Liver (tissue), 9 donors: Measurements from ENCODE around the gene NTM. TPM values are rescaled to one million over a fixed set of nuclear protein-coding genes. Genes with fewer than 3 reads are reported as not detected.

Experiments used
- DNase-seq: peaks from one replicate; pipeline ENCODE4 v3.0.0-alpha.2; 2017; ENCODE audit warnings: low spot score
- H3K27ac ChIP-seq, 2 donors: one replicate each; pipeline ENCODE4 v1.7.0; 2013; ENCODE audit warnings: inconsistent platforms in 2 of 2, low read length in 2 of 2, control low read depth in 1 of 2, low read depth in 1 of 2, mild to moderate bottlenecking in 1 of 2
- H3K27me3 ChIP-seq, 4 donors: one replicate each; pipeline versions ENCODE4 v1.6.1 to v1.7.0; 2013; ENCODE audit warnings: low read length in 3 of 4, inconsistent platforms in 1 of 4, mild to moderate bottlenecking in 1 of 4, moderate library complexity in 1 of 4; ENCODE audit not compliant: control insufficient read depth in 4 of 4, insufficient read depth in 4 of 4
- H3K36me3 ChIP-seq, 4 donors: one replicate each; pipeline versions ENCODE4 v1.6.1 to v1.7.0; 2013; ENCODE audit warnings: low read length in 3 of 4, mild to moderate bottlenecking in 3 of 4, low read depth in 1 of 4, moderate library complexity in 1 of 4; ENCODE audit not compliant: control insufficient read depth in 4 of 4, insufficient read depth in 3 of 4
- H3K4me1 ChIP-seq, 4 donors: one replicate each; pipeline versions ENCODE4 v1.6.1 to v1.7.0; 2013; ENCODE audit warnings: low read length in 3 of 4, mild to moderate bottlenecking in 3 of 4, moderate library complexity in 1 of 4; ENCODE audit not compliant: control insufficient read depth in 4 of 4, insufficient read depth in 4 of 4
- H3K4me3 ChIP-seq, 3 donors: one replicate each; pipeline versions ENCODE4 v1.6.1 to v1.7.0; 2013; ENCODE audit warnings: low read length in 3 of 3, control low read depth in 1 of 3, low read depth in 1 of 3, mild to moderate bottlenecking in 1 of 3
- H3K9ac ChIP-seq, 2 donors: one replicate each; pipeline ENCODE4 v1.7.0; 2013; ENCODE audit warnings: low read length in 2 of 2, mild to moderate bottlenecking in 2 of 2, moderate library complexity in 2 of 2, control low read depth in 1 of 2, low read depth in 1 of 2
- H3K9me3 ChIP-seq, 4 donors: one replicate each; pipeline versions ENCODE4 v1.6.1 to v1.7.0; 2013; ENCODE audit warnings: low read length in 3 of 4; ENCODE audit not compliant: control insufficient read depth in 4 of 4
- CTCF ChIP-seq: fragments of 150-350 bp; IDR thresholded peaks from 2 replicates; pipeline ENCODE4 v1.5.1; 2017; ENCODE audit warnings: improper control_type of control experiment, low read depth, low read length; ENCODE audit not compliant: missing input control
- FOXA1 ChIP-seq: IDR thresholded peaks from 2 replicates; pipeline ENCODE4 v1.6.1; 2016; ENCODE audit warnings: antibody characterized with exemption
- GABPA ChIP-seq, 2 donors: IDR thresholded peaks in 1 of 2; conservative IDR thresholded peaks in 1 of 2; 2 replicates each; pipeline ENCODE4 v1.6.1; 2016; ENCODE audit warnings: antibody characterized with exemption in 2 of 2, mild to moderate bottlenecking in 1 of 2, moderate library complexity in 1 of 2
- HNF4G ChIP-seq: IDR thresholded peaks from 2 replicates; pipeline ENCODE4 v1.6.1; 2016; ENCODE audit warnings: antibody characterized with exemption
- JUND ChIP-seq, 2 donors: IDR thresholded peaks; 2 replicates each; pipeline ENCODE4 v1.6.1; 2016; ENCODE audit warnings: antibody characterized with exemption in 2 of 2
- MAX ChIP-seq: IDR thresholded peaks from 2 replicates; pipeline ENCODE4 v1.6.1; 2016; ENCODE audit warnings: antibody characterized with exemption
- RAD21 ChIP-seq, 2 donors: IDR thresholded peaks; 2 replicates each; pipeline ENCODE4 v1.6.1; 2016; ENCODE audit warnings: antibody characterized with exemption in 2 of 2, mild to moderate bottlenecking in 2 of 2
- RXRA ChIP-seq, 2 donors: IDR thresholded peaks; 2 replicates each; pipeline ENCODE4 v1.6.1; 2017 to 2018; ENCODE audit warnings: antibody characterized with exemption in 2 of 2, mild to moderate bottlenecking in 1 of 2
- SP1 ChIP-seq: IDR thresholded peaks from 2 replicates; pipeline ENCODE4 v1.6.1; 2018; ENCODE audit warnings: antibody characterized with exemption, mild to moderate bottlenecking
- YY1 ChIP-seq: IDR thresholded peaks from 2 replicates; pipeline ENCODE4 v1.6.1; 2016; ENCODE audit warnings: antibody characterized with exemption, mild to moderate bottlenecking
- ZBTB33 ChIP-seq: IDR thresholded peaks from 2 replicates; pipeline ENCODE4 v1.6.1; 2016; ENCODE audit warnings: antibody characterized with exemption
- WGBS: extraction: QIAGEN DNeasy Blood & Tissue Kit; methylation state at CpG from one replicate; pipeline ENCODE4 v1.1.7; 2013; 5-methylcytosine and 5-hydroxymethylcytosine counted together
- polyA plus RNA-seq, 2 donors: library from polyadenylated mRNA; stranded (reverse) in 1 of 2; unstranded in 1 of 2; fragments of 200-250 nt in 1 of 2; fragments of >200 nt in 1 of 2; fragmentation: Nextera tagmentation in 1 of 2; extraction: Ambion mirVana in 1 of 2; gene quantifications; one replicate each; pipeline versions ENCODE4 v1.2.1 to v1.2.3, GENCODE V29; 2013 to 2015
- total RNA-seq, 2 donors: library from RNA; depleted of rRNA; stranded (reverse); fragments of >200 nt; gene quantifications; one replicate each; pipeline ENCODE4 v1.2.3, GENCODE V29; 2014
- donor health status: healthy.
- donor health status: healthy.
- donor health status: healthy.
- donor health status: healthy.
- donor health status: healthy.

Gene NTM
- total and polyA plus RNA-seq, 4 donors = 0.08 to 1.1 (median 0.08) TPM; not detected in 1

- no peaks in the 10 kb centered on the region for H3K9me3 ChIP-seq
- no peaks in the 10 kb centered on the region for H3K36me3 ChIP-seq
- no peaks in the 10 kb centered on the region for H3K27me3 ChIP-seq
- H3K9ac ChIP-seq = no peak overlapping the region
- H3K4me1 ChIP-seq = peaks cover 0 to 6% (median 0%) of the 10 kb centered on the region in 4 donors
- 87% methylated on average over 1 of the region's 1 CpG for WGBS
- no peak overlapping the region for H3K4me3 ChIP-seq
- no peak overlapping the region for H3K27ac ChIP-seq
- no peak for TF ChIP-seq YY1
- TF ChIP-seq HNF4G = no peak
- no peak for TF ChIP-seq CTCF
- DNase-seq = no peak
Observed at GRCh38 chr11:132258875-132259274, 888.5 kb downstream of the NTM start.

GRCh38 chr11:132260636-132261035, 890.2 kb downstream of the NTM start:
- TF ChIP-seq CTCF (no peak), GABPA (IDR thresholded peaks at IDR 0.05 in 1 of 2, conservative IDR thresholded peaks at IDR 0.05 in 1 of 2) (no peak), MAX (no peak), YY1 (no peak), RAD21 (IDR thresholded peaks at IDR 0.05) (no peak), SP1 (no peak), JUND (IDR thresholded peaks at IDR 0.05) (no peak), ZBTB33 (no peak), FOXA1 (no peak), RXRA (IDR thresholded peaks at IDR 0.05) (no peak), HNF4G (no peak)
- no peaks in the 10 kb centered on the region for H3K9me3 ChIP-seq
- no peak overlapping the region for H3K27ac ChIP-seq
- no peak for DNase-seq
- 95% methylated on average over 7 of the region's 7 CpGs for WGBS
- no peaks in the 10 kb centered on the region for H3K36me3 ChIP-seq
- no peaks in the 10 kb centered on the region for H3K27me3 ChIP-seq
- H3K4me1 ChIP-seq = peaks cover 0 to 8% (median 0%) of the 10 kb centered on the region in 4 donors
- H3K4me3 ChIP-seq = no peak overlapping the region
- H3K9ac ChIP-seq = no peak overlapping the region

GRCh38 chr11:132263241-132263640, 892.8 kb downstream of the NTM start:
- TF ChIP-seq JUND (IDR thresholded peaks at IDR 0.05) (no peak), GABPA (IDR thresholded peaks at IDR 0.05 in 1 of 2, conservative IDR thresholded peaks at IDR 0.05 in 1 of 2) (no peak)
- DNase-seq = no peak
- WGBS = 59% methylated on average over 5 of the region's 5 CpGs
- H3K4me3 ChIP-seq = no peak overlapping the region
- no peaks in the 10 kb centered on the region for H3K9me3 ChIP-seq
- no peaks in the 10 kb centered on the region for H3K27me3 ChIP-seq
- no peaks in the 10 kb centered on the region for H3K36me3 ChIP-seq
- no peak overlapping the region for H3K9ac ChIP-seq
- H3K27ac ChIP-seq = no peak overlapping the region
- peaks cover 0 to 8% (median 0%) of the 10 kb centered on the region in 4 donors for H3K4me1 ChIP-seq
